Naive B cell (primary cell): ENCODE results near the gene LRRC45. TPM values are rescaled to one million over a fixed set of nuclear protein-coding genes. Genes with fewer than 3 reads are reported as not detected.

Experiments
- ATAC-seq, 2 donors: fragments of 150-1000 bp; cut with Tn5 transposase; 2 replicates each; pipeline ENCODE4 v1.10.0; 2021; ENCODE audit warnings: low read depth in 2 of 2, mild to moderate bottlenecking in 2 of 2, moderate library complexity in 2 of 2
- DNase-seq: peaks from one replicate; pipeline ENCODE4 v3.0.0; 2022
- H3K27ac Mint-ChIP-seq, 6 donors: one replicate each; pipeline ENCODE4 v1.8.0; 2020 to 2022; ENCODE audit warnings: mild to moderate bottlenecking in 6 of 6, mixed read lengths in 6 of 6, moderate library complexity in 5 of 6, inconsistent platforms in 2 of 6
- H3K27me3 Mint-ChIP-seq, 3 donors: one replicate each; pipeline ENCODE4 v1.8.0; 2021 to 2022; ENCODE audit warnings: mixed read lengths in 3 of 3, mild to moderate bottlenecking in 1 of 3
- H3K36me3 Mint-ChIP-seq, 2 donors: one replicate each; pipeline ENCODE4 v1.8.0; 2020 to 2022; ENCODE audit warnings: mixed read lengths in 2 of 2, inconsistent platforms in 1 of 2, mild to moderate bottlenecking in 1 of 2
- H3K4me1 Mint-ChIP-seq, 3 donors: one replicate each; pipeline ENCODE4 v1.8.0; 2020 to 2022; ENCODE audit warnings: mixed read lengths in 3 of 3, inconsistent platforms in 1 of 3, mild to moderate bottlenecking in 1 of 3, moderate library complexity in 1 of 3
- H3K4me3 Mint-ChIP-seq, 8 donors: one replicate each; pipeline ENCODE4 v1.8.0; 2020 to 2022; ENCODE audit warnings: mild to moderate bottlenecking in 8 of 8, mixed read lengths in 8 of 8, moderate library complexity in 8 of 8, inconsistent platforms in 2 of 8
- H3K9me3 Mint-ChIP-seq, 7 donors: one replicate each; pipeline ENCODE4 v1.8.0; 2020 to 2022; ENCODE audit warnings: mixed read lengths in 7 of 7, mild to moderate bottlenecking in 5 of 7, inconsistent platforms in 2 of 7, moderate library complexity in 1 of 7
- polyA plus RNA-seq, 6 donors: library from polyadenylated mRNA; unstranded; fragments of 300-500 nt; fragmentation: Illumina TruSeq; gene quantifications; one replicate each; pipeline ENCODE4 v1.2.3, GENCODE V29; 2021; ENCODE audit warnings: low read depth in 6 of 6

LRRC45 gene
- polyA plus RNA-seq, 6 donors from 2014 or later, result 1.3 to 4.6 (median 2.6) TPM

GRCh38 chr17:82053556-82054263 lies 30.6 kb downstream of the LRRC45 start:
- Mint-ChIP-seq H3K4me3 (peak overlapping the region; percentile 62 to 90 (median 77)), H3K9me3 (no peaks in the 10 kb centered on the region), H3K27ac (peak overlapping the region in 1 of 6 donors; percentile 54), H3K27me3 (no peaks in the 10 kb centered on the region), H3K36me3 (no peaks in the 10 kb centered on the region), H3K4me1 (peaks cover 3 to 13% (median 10%) of the 10 kb centered on the region in 3 donors)
- ATAC-seq (no peak), DNase-seq (no peak)

DNA sequence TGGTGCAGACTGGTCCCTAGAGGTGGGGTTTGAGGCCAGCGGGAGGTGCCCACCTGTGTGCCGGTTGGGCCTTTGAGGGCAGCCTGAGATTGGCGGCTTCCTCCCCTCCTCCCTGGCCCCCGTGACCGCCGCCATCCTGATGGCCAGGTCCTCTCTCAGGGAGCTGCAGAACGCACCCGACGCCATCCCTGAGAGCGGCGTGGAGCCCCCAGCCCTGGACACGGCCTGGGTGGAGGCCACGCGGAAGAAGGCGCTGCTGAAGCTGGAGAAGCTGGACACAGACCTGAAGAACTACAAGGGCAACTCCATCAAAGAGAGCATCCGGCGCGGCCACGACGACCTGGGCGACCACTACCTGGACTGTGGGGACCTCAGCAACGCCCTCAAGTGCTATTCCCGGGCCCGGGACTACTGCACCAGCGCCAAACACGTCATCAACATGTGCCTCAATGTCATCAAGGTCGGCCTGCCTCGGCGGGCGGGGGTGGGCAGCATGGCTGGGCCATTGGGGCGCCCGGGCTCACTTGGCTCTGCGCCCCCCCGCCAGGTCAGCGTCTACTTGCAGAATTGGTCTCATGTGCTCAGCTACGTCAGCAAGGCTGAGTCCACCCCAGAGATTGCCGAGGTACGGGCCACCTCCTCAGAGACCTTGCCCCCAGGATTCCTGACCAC lies 31.4 kb downstream of the LRRC45 start:
- H3K9me3 Mint-ChIP-seq, result no peaks in the 10 kb centered on the region
- peaks cover 3 to 13% (median 10%) of the 10 kb centered on the region in 3 donors for H3K4me1 Mint-ChIP-seq
- H3K36me3 Mint-ChIP-seq, result no peaks in the 10 kb centered on the region
- H3K27me3 Mint-ChIP-seq, result no peaks in the 10 kb centered on the region
- H3K27ac Mint-ChIP-seq, result peak overlapping the region in 1 of 6 donors; percentile 47
- DNase-seq (no peak), ATAC-seq (no peak)
- peak overlapping the region in 4 of 8 donors; percentile 26 to 74 (median 58) for H3K4me3 Mint-ChIP-seq

DNA sequence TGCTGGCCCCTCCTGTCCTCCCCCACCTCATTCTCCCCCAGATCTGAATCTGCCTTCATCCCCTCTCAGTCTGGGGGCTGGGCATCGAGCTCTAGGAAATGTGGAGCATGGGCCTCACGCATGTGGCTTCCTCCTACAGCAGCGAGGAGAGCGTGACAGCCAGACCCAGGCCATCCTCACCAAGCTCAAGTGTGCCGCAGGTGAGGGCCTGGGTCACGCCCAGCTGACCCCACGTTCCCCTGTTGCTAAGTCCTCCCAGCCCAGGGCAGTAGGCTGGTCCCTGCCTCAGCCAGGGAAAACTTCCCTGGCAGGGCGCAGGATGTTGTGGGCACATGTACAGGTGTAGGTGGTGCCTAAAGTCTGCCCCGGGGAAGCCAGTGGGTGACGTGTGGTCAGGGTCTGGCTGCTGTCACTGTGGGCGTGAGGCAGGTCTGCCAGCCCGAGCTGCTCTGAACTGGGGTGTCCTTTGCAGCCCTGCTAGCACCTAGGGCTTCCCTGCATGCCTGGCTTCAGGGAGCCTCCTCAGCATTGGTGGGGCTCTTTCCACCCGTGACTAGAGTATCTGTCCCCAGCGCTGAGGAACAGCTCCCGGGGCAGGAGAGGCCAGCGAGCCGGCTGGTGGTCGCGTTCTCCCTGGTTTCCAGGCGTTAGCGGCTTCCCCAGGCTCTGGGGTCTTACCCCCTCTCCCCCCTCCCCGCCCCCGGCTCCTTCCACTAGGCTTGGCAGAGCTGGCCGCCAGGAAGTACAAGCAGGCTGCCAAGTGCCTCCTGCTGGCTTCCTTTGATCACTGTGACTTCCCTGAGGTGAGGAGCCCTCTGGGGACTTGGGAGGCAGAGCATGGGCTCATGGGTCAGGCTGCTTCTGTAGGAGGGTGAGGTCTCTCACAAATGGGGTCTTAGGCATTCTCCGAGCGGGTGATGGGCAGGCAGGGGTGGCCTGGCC lies 32.2 kb downstream of the LRRC45 start:
- Mint-ChIP-seq H3K9me3 (no peaks in the 10 kb centered on the region), H3K27ac (peak overlapping the region in 2 of 6 donors; percentile 38 to 47), H3K4me1 (peaks cover 3 to 13% (median 10%) of the 10 kb centered on the region in 3 donors), H3K4me3 (peak overlapping the region in 5 of 8 donors; percentile 22 to 60 (median 38)), H3K36me3 (no peaks in the 10 kb centered on the region), H3K27me3 (no peaks in the 10 kb centered on the region)
- ATAC-seq (no peak), DNase-seq (no peak)

DNA sequence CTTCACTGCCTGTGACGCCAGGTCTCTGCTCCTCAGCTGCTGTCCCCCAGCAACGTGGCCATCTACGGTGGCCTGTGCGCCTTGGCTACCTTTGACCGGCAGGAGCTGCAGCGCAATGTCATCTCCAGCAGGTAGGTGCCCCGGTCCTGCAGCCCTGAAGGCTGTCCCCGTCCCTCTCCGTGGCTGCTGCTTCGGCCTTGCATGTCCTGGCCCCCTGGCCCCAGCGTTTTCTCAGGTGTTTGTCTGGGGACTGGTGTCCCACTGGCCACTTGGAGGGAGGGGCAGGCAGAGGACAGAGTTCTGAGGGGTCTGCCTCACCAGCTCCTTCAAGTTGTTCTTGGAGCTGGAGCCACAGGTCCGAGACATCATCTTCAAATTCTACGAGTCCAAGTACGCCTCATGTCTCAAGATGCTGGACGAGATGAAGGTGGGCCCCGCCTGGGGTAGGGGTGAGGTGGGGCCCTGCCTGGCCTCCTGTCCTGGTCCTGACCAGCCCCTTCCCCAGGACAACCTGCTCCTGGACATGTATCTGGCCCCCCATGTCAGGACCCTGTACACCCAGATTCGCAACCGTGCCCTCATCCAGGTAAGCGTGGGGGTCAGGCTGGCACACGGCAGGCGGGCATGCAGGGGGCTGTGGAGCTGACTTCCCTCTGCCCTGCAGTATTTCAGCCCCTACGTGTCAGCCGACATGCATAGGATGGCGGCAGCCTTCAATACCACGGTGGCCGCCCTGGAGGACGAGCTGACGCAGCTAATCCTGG lies 33.0 kb downstream of the LRRC45 start:
- Mint-ChIP-seq H3K27me3 (no peaks in the 10 kb centered on the region), H3K4me3 (peak overlapping the region in 2 of 8 donors; percentile 38 to 52), H3K9me3 (no peaks in the 10 kb centered on the region), H3K4me1 (peaks cover 0 to 8% (median 4%) of the 10 kb centered on the region in 3 donors), H3K36me3 (no peaks in the 10 kb centered on the region), H3K27ac (no peak overlapping the region)
- DNase-seq (no peak), ATAC-seq (no peak)

DNA sequence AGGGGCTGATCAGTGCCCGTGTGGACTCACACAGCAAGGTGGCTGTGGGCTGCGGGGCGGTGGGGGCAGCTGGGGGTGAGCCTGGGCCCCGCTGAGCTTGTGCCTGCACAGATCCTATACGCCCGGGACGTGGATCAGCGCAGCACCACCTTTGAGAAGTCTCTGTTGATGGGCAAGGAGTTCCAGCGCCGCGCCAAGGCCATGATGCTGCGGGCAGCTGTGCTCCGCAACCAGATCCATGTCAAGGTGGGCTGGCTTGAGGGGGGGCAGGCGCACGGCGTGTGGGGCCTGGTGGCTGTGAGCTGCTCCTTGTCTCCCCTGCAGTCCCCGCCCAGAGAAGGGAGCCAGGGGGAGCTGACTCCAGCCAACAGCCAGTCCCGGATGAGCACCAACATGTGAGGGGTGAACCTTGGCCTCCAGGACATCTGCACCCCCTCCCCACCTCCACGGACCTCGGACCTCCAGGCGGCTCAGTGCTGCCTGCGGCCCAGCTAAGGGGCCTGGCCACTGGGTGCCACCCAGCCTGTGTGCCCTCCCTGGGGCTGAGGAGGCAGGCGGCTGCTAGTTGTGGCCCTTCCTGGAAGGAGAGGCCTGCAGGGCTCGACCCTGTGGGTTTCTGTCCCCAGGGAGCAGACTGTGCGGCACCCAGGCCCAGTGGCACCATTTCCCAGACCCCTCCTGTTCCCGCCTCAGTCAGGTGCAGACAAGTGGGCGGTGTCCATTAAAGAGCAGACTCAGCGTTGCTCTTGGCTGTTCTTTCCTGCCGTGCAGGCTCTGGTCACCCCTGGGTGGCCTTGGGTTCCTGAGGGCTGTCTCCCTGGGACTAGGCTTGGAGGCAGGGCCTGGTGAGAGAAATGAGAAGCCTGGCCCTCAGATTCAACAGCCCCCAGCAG lies 33.9 kb downstream of the LRRC45 start:
- Mint-ChIP-seq H3K9me3 (no peaks in the 10 kb centered on the region), H3K4me3 (no peak overlapping the region), H3K4me1 (peaks cover 0 to 8% (median 4%) of the 10 kb centered on the region in 3 donors), H3K36me3 (no peaks in the 10 kb centered on the region), H3K27ac (no peak overlapping the region), H3K27me3 (no peaks in the 10 kb centered on the region)
- DNase-seq (no peak), ATAC-seq (no peak)

- H3K4me3 Mint-ChIP-seq, result no peak overlapping the region
Measured at GRCh38 chr17:82058230-82058854, 35.2 kb downstream of the LRRC45 start.

DNA sequence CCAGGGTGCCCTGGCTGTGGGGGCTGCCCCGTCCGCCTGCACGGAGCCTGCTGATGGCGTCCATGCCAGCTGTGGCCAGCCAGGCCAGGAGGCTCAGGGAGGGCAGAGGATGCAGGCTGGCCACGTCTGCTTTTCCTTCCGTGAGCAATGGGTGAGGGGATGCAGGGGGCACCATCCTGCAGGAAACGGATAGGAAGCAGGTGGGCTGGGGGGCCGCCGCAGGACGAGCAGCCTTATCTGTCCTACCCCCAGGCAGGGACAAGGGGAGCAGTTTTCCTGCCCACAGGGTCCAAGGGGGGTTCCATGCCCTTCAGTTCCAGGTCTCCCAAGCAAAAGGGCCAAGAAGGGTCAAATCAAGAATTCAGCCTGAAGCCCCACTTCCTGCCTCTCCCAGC lies 35.7 kb downstream of the LRRC45 start:
- Mint-ChIP-seq H3K27ac (peak overlapping the region in 1 of 6 donors; percentile 82), H3K27me3 (no peaks in the 10 kb centered on the region), H3K9me3 (no peaks in the 10 kb centered on the region), H3K4me3 (no peak overlapping the region), H3K4me1 (peaks cover 0 to 4% (median 0%) of the 10 kb centered on the region in 3 donors), H3K36me3 (no peaks in the 10 kb centered on the region)
- ATAC-seq, result no peak
- no peak for DNase-seq

More at GRCh38 chr17:82058230-82058854, 35.2 kb downstream of the LRRC45 start:
- ATAC-seq (no peak), DNase-seq (no peak)
- H3K27ac Mint-ChIP-seq, result peak overlapping the region in 2 of 6 donors; percentile 15 to 82
- no peaks in the 10 kb centered on the region for H3K9me3 Mint-ChIP-seq
- no peaks in the 10 kb centered on the region for H3K36me3 Mint-ChIP-seq
- H3K4me1 Mint-ChIP-seq, result peaks cover 0 to 4% (median under 1%) of the 10 kb centered on the region in 3 donors
- H3K27me3 Mint-ChIP-seq, result no peaks in the 10 kb centered on the region

- Mint-ChIP-seq H3K27ac (no peak overlapping the region), H3K36me3 (no peaks in the 10 kb centered on the region), H3K9me3 (no peaks in the 10 kb centered on the region), H3K4me3 (no peak overlapping the region), H3K4me1 (peaks cover 0 to 4% (median 0%) of the 10 kb centered on the region in 3 donors), H3K27me3 (no peaks in the 10 kb centered on the region)
- ATAC-seq (no peak), DNase-seq (no peak)
Measured at GRCh38 chr17:82059272-82060000, 36.3 kb downstream of the LRRC45 start.

- Mint-ChIP-seq H3K4me3 (peak overlapping the region in 2 of 8 donors; percentile 9 to 47), H3K36me3 (no peaks in the 10 kb centered on the region), H3K9me3 (no peaks in the 10 kb centered on the region), H3K4me1 (peaks cover 0 to 2% (median 0%) of the 10 kb centered on the region in 3 donors), H3K27me3 (no peaks in the 10 kb centered on the region), H3K27ac (peak overlapping the region in 2 of 6 donors; percentile 76 to 78)
- ATAC-seq (no peak), DNase-seq (no peak)
Measured at GRCh38 chr17:82060001-82060380, 36.9 kb downstream of the LRRC45 start.

GRCh38 chr17:82060614-82061013 lies 37.5 kb downstream of the LRRC45 start:
- H3K4me1 Mint-ChIP-seq, result no peaks in the 10 kb centered on the region
- no peak for DNase-seq
- H3K27ac Mint-ChIP-seq, result peak overlapping the region in 2 of 6 donors; percentile 63 to 67
- no peak overlapping the region for H3K4me3 Mint-ChIP-seq
- H3K27me3 Mint-ChIP-seq, result no peaks in the 10 kb centered on the region
- H3K9me3 Mint-ChIP-seq, result no peaks in the 10 kb centered on the region
- ATAC-seq, result no peak
- H3K36me3 Mint-ChIP-seq, result no peaks in the 10 kb centered on the region
